Neural progenitor cell (in vitro differentiated cells): ENCODE data around the gene TNNI3K. TPM values are rescaled to one million over a fixed set of nuclear protein-coding genes. Genes with fewer than 3 reads are reported as not detected.

Experiments
- DNase-seq: peaks from one replicate; pipeline ENCODE4 v3.0.0-alpha.2; 2016; ENCODE audit warnings: low spot score
- H2AFZ ChIP-seq: fragments of 200-600 bp; sonication (generic); replicated peaks from 2 replicates; pipeline ENCODE4 v1.6.1; 2016; ENCODE audit warnings: antibody characterized with exemption
- H3F3A ChIP-seq: fragments of 200-600 bp; sonication (generic); 2 replicates; pipeline ENCODE4 v1.6.1; 2016; ENCODE audit warnings: antibody characterized with exemption, low read depth
- H3K27ac ChIP-seq: fragments of 200-600 bp; sonication (generic); 2 replicates; pipeline ENCODE4 v1.5.1; 2016; ENCODE audit warnings: mild to moderate bottlenecking
- H3K27me3 ChIP-seq: fragments of 200-600 bp; sonication (generic); 2 replicates; pipeline ENCODE4 v1.6.1; 2016; ENCODE audit warnings: mild to moderate bottlenecking, moderate library complexity
- H3K36me3 ChIP-seq: fragments of 200-600 bp; sonication (generic); 2 replicates; pipeline ENCODE4 v1.5.1; 2016
- H3K4me1 ChIP-seq: fragments of 200-600 bp; sonication (generic); 2 replicates; pipeline ENCODE4 v1.6.1; 2016; ENCODE audit warnings: mixed run types
- H3K4me2 ChIP-seq: fragments of 200-600 bp; sonication (generic); 2 replicates; pipeline ENCODE4 v1.6.1; 2016
- H3K4me3 ChIP-seq: fragments of 200-600 bp; sonication (generic); 2 replicates; pipeline ENCODE4 v1.5.1; 2016
- H3K79me2 ChIP-seq: fragments of 200-600 bp; sonication (generic); 2 replicates; pipeline ENCODE4 v1.6.1; 2016; ENCODE audit warnings: low read depth
- H3K9ac ChIP-seq: fragments of 200-600 bp; sonication (generic); 2 replicates; pipeline ENCODE4 v1.6.1; 2016
- H3K9me3 ChIP-seq: fragments of 200-600 bp; sonication (generic); 2 replicates; pipeline ENCODE4 v1.5.1; 2016; ENCODE audit warnings: low read depth
- H4K20me1 ChIP-seq: fragments of 200-600 bp; sonication (generic); 2 replicates; pipeline ENCODE4 v1.6.1; 2016; ENCODE audit warnings: low read depth
- H3K27ac Mint-ChIP-seq: 3 replicates; pipeline ENCODE4 v1.8.0; 2021; ENCODE audit warnings: mixed read lengths
- H3K27me3 Mint-ChIP-seq: 2 replicates; pipeline ENCODE4 v1.8.0; 2022; ENCODE audit warnings: low read depth, mild to moderate bottlenecking, inconsistent platforms, moderate library complexity, mixed read lengths; ENCODE audit not compliant: insufficient read depth
- H3K36me3 Mint-ChIP-seq: 3 replicates; pipeline ENCODE4 v1.8.0; 2021; ENCODE audit warnings: mixed read lengths
- H3K4me1 Mint-ChIP-seq: 3 replicates; pipeline ENCODE4 v1.8.0; 2021; ENCODE audit warnings: mixed read lengths
- H3K4me3 Mint-ChIP-seq: 3 replicates; pipeline ENCODE4 v1.8.0; 2021; ENCODE audit warnings: mild to moderate bottlenecking, moderate library complexity, mixed read lengths
- H3K9me3 Mint-ChIP-seq: 3 replicates; pipeline ENCODE4 v1.8.0; 2020; ENCODE audit warnings: mixed read lengths
- CTCF ChIP-seq: fragments of 200-600 bp; sonication (generic); IDR thresholded peaks from 2 replicates; pipeline ENCODE4 v1.5.1; 2017; ENCODE audit warnings: antibody characterized with exemption, mild to moderate bottlenecking
- EZH2 ChIP-seq: fragments of 200-600 bp; sonication (generic); IDR thresholded peaks from 2 replicates; pipeline ENCODE4 v1.6.1; 2017; ENCODE audit warnings: antibody characterized with exemption, mild to moderate bottlenecking, moderate library complexity
- EZH2phosphoT487 ChIP-seq: fragments of 200-600 bp; sonication (generic); IDR thresholded peaks from 2 replicates; pipeline ENCODE4 v1.6.1; 2017; ENCODE audit warnings: antibody characterized with exemption
- total RNA-seq: library from RNA; depleted of rRNA; stranded (reverse); fragments of >200 nt; gene quantifications from 2 replicates; pipeline ENCODE4 v1.2.3, GENCODE V29; 2015; ENCODE audit warnings: low replicate concordance

The TNNI3K gene
- total RNA-seq, 1 donor from 2014 or later = 1.9 TPM

GRCh38 chr1:74205266-74205665 is 29.9 kb upstream of the TNNI3K start:
- no peaks in the 10 kb centered on the region for H3K4me1 ChIP-seq
- TF ChIP-seq EZH2phosphoT487 (no peak), CTCF (no peak), EZH2 (no peak)
- no peaks in the 10 kb centered on the region for H3K79me2 ChIP-seq
- H3K36me3 ChIP-seq = no peaks in the 10 kb centered on the region
- H3K4me3 ChIP-seq = no peak overlapping the region
- H3K27ac ChIP-seq = no peak overlapping the region
- H3K27me3 ChIP-seq = no peaks in the 10 kb centered on the region
- no peak overlapping the region for H3K9ac ChIP-seq
- H3K27me3 Mint-ChIP-seq = no peaks in the 10 kb centered on the region
- no peak overlapping the region for H3K4me3 Mint-ChIP-seq
- peaks cover under 1% of the 10 kb centered on the region for H3K9me3 Mint-ChIP-seq
- DNase-seq = peak; percentile 17
- H3K4me1 Mint-ChIP-seq = peaks cover 8% of the 10 kb centered on the region
- no peak overlapping the region for H2AFZ ChIP-seq
- peaks cover 3% of the 10 kb centered on the region for H3K36me3 Mint-ChIP-seq
- no peaks in the 10 kb centered on the region for H3F3A ChIP-seq
- H3K9me3 ChIP-seq = no peaks in the 10 kb centered on the region
- no peaks in the 10 kb centered on the region for H4K20me1 ChIP-seq
- no peak overlapping the region for H3K4me2 ChIP-seq
- H3K27ac Mint-ChIP-seq = no peak overlapping the region

- H3K27ac Mint-ChIP-seq = no peak overlapping the region
- Histone ChIP-seq H3F3A (no peaks in the 10 kb centered on the region), H3K9ac (no peak overlapping the region), H3K4me1 (peaks cover 7% of the 10 kb centered on the region), H3K9me3 (no peaks in the 10 kb centered on the region), H4K20me1 (no peaks in the 10 kb centered on the region), H3K27me3 (no peaks in the 10 kb centered on the region), H3K27ac (no peak overlapping the region), H3K4me2 (no peak overlapping the region), H2AFZ (no peak overlapping the region), H3K4me3 (no peak overlapping the region), H3K79me2 (no peaks in the 10 kb centered on the region), H3K36me3 (no peaks in the 10 kb centered on the region)
- no peak for TF ChIP-seq EZH2phosphoT487
- TF ChIP-seq CTCF = no peak
- TF ChIP-seq EZH2 = no peak
- peaks cover 3% of the 10 kb centered on the region for H3K27me3 Mint-ChIP-seq
- H3K9me3 Mint-ChIP-seq = peaks cover 10% of the 10 kb centered on the region
- DNase-seq = no peak
- no peaks in the 10 kb centered on the region for H3K36me3 Mint-ChIP-seq
- H3K4me1 Mint-ChIP-seq = peaks cover 9% of the 10 kb centered on the region
- no peak overlapping the region for H3K4me3 Mint-ChIP-seq
Observed at GRCh38 chr1:74215229-74215628, 20.0 kb upstream of the TNNI3K start.

GRCh38 chr1:74222701-74223100 is 12.5 kb upstream of the TNNI3K start:
- Histone ChIP-seq H2AFZ (no peak overlapping the region), H3F3A (no peaks in the 10 kb centered on the region), H3K79me2 (no peaks in the 10 kb centered on the region), H3K4me2 (no peak overlapping the region), H3K27ac (no peak overlapping the region), H3K36me3 (no peaks in the 10 kb centered on the region), H3K4me1 (no peaks in the 10 kb centered on the region), H3K4me3 (no peak overlapping the region), H3K9ac (no peak overlapping the region), H4K20me1 (no peaks in the 10 kb centered on the region), H3K9me3 (no peaks in the 10 kb centered on the region), H3K27me3 (no peaks in the 10 kb centered on the region)
- H3K27ac Mint-ChIP-seq = no peak overlapping the region
- TF ChIP-seq EZH2phosphoT487 (no peak), EZH2 (no peak), CTCF (no peak)
- DNase-seq = no peak
- no peak overlapping the region for H3K4me3 Mint-ChIP-seq
- peaks cover 3% of the 10 kb centered on the region for H3K27me3 Mint-ChIP-seq
- peaks cover 2% of the 10 kb centered on the region for H3K36me3 Mint-ChIP-seq
- peaks cover 19% of the 10 kb centered on the region for H3K9me3 Mint-ChIP-seq
- no peaks in the 10 kb centered on the region for H3K4me1 Mint-ChIP-seq
